RWPE2 (cell line): Measurements from ENCODE around the gene ACY1.

Experiments used
- ATAC-seq: fragments of 200-7000 bp; cut with Tn5 transposase; 3 replicates; pipeline ENCODE4 v1.9.1; 2021; ENCODE audit warnings: low read depth
- DNase-seq: peaks from one replicate; pipeline ENCODE4 v3.0.0-alpha.2; 2020; ENCODE audit warnings: low spot score
- H3K27ac ChIP-seq: fragments of 450-650 bp; 2 replicates; pipeline ENCODE4 v1.5.1; 2017; ENCODE audit warnings: mild to moderate bottlenecking; ENCODE audit not compliant: poor library complexity, severe bottlenecking
- H3K27me3 ChIP-seq: fragments of 250-450 bp; sonication (Bioruptor Pico); 2 replicates; pipeline ENCODE4 v1.5.1; 2021; ENCODE audit warnings: mild to moderate bottlenecking, moderate library complexity; ENCODE audit not compliant: insufficient read depth, poor library complexity, severe bottlenecking
- H3K36me3 ChIP-seq: fragments of 250-450 bp; sonication (Bioruptor Pico); 2 replicates; pipeline ENCODE4 v1.5.1; 2020; ENCODE audit warnings: low read depth, mild to moderate bottlenecking, moderate library complexity
- H3K4me1 ChIP-seq: fragments of 250-450 bp; sonication (Bioruptor Pico); 2 replicates; pipeline ENCODE4 v1.5.1; 2021; ENCODE audit warnings: mild to moderate bottlenecking, moderate library complexity; ENCODE audit not compliant: insufficient read depth, poor library complexity, severe bottlenecking
- H3K4me3 ChIP-seq: fragments of 250-450 bp; sonication (Bioruptor Pico); 2 replicates; pipeline ENCODE4 v1.5.1; 2021; ENCODE audit warnings: mild to moderate bottlenecking, moderate library complexity; ENCODE audit not compliant: severe bottlenecking
- H3K9me3 ChIP-seq: fragments of 250-450 bp; sonication (Bioruptor Pico); 2 replicates; pipeline ENCODE4 v1.5.1; 2021; ENCODE audit warnings: mild to moderate bottlenecking, moderate library complexity; ENCODE audit not compliant: severe bottlenecking
- CTCF ChIP-seq: fragments of 450-650 bp; IDR thresholded peaks from one replicate; pipeline ENCODE4 v1.5.1; 2017; ENCODE audit warnings: mild to moderate bottlenecking, moderate library complexity; ENCODE audit not compliant: poor library complexity, severe bottlenecking

ACY1 gene

GRCh38 chr3:52013802-52014598, 30.7 kb downstream of the ACY1 start:
- no peak for DNase-seq
- H3K4me1 ChIP-seq, result no peaks in the 10 kb centered on the region
- no peaks in the 10 kb centered on the region for H3K9me3 ChIP-seq
- peak; percentile 33; the same call in 1 of the 3 replicates for ATAC-seq
- H3K36me3 ChIP-seq, result no peaks in the 10 kb centered on the region
- H3K27ac ChIP-seq, result no peak overlapping the region
- no peaks in the 10 kb centered on the region for H3K27me3 ChIP-seq
- TF ChIP-seq CTCF, result no peak
- H3K4me3 ChIP-seq, result no peak overlapping the region

GRCh38 chr3:52014613-52015012, 31.3 kb downstream of the ACY1 start:
- peak; percentile 24; the same call in 1 of the 3 replicates for ATAC-seq
- TF ChIP-seq CTCF, result peak; percentile 24
- H3K4me1 ChIP-seq, result no peaks in the 10 kb centered on the region
- no peak overlapping the region for H3K27ac ChIP-seq
- H3K27me3 ChIP-seq, result no peaks in the 10 kb centered on the region
- H3K9me3 ChIP-seq, result no peaks in the 10 kb centered on the region
- no peaks in the 10 kb centered on the region for H3K36me3 ChIP-seq
- DNase-seq, result no peak
- no peak overlapping the region for H3K4me3 ChIP-seq

GRCh38 chr3:52015438-52016228, 32.3 kb downstream of the ACY1 start:
- DNase-seq (no peak), ATAC-seq (no peak)
- Histone ChIP-seq H3K9me3 (no peaks in the 10 kb centered on the region), H3K27ac (no peak overlapping the region), H3K36me3 (no peaks in the 10 kb centered on the region), H3K4me1 (no peaks in the 10 kb centered on the region), H3K4me3 (no peak overlapping the region), H3K27me3 (no peaks in the 10 kb centered on the region)
- no peak for TF ChIP-seq CTCF

- DNase-seq, result no peak
- Histone ChIP-seq H3K36me3 (no peaks in the 10 kb centered on the region), H3K27me3 (no peaks in the 10 kb centered on the region), H3K9me3 (no peaks in the 10 kb centered on the region), H3K4me1 (no peaks in the 10 kb centered on the region), H3K4me3 (no peak overlapping the region), H3K27ac (no peak overlapping the region)
- TF ChIP-seq CTCF, result no peak
- ATAC-seq, result no peak
Observed at GRCh38 chr3:52017586-52017985, 34.3 kb downstream of the ACY1 start.
